Bronchial epithelial cell (primary cell): ENCODE measurements around the gene PLPP4. TPM values are rescaled to one million over a fixed set of nuclear protein-coding genes. Genes with fewer than 3 reads are reported as not detected.

ENCODE experiments used
- DNase-seq: peaks from one replicate; pipeline ENCODE4 v3.0.0-alpha.2; 2010; ENCODE audit warnings: low read depth
- FAIRE-seq: peaks from 2 replicates; lab custom pipeline; 2011; peaks lifted over from hg19 to GRCh38; lab: Jason Lieb, UNC
- H3K27me3 ChIP-seq: 2 replicates; pipeline ENCODE4 v1.5.1; 2011; ENCODE audit warnings: low read length; ENCODE audit not compliant: control insufficient read depth, insufficient read depth
- H3K36me3 ChIP-seq: 2 replicates; pipeline ENCODE4 v1.5.1; 2011; ENCODE audit warnings: low read length; ENCODE audit not compliant: control insufficient read depth, insufficient read depth
- H3K4me3 ChIP-seq: 2 replicates; pipeline ENCODE4 v1.5.1; 2011; ENCODE audit warnings: mild to moderate bottlenecking, low read depth, low read length, control low read depth
- total RNA-seq: library from RNA; depleted of rRNA; stranded (reverse); fragments of >200 nt; gene quantifications from 2 replicates; pipeline ENCODE4 v1.2.1, GENCODE V29; 2014
- TF ChIP-seq, protein P1 (sequence below): IDR thresholded peaks from 2 replicates; pipeline ENCODE4 v1.5.1; 2011; ENCODE audit warnings: mild to moderate bottlenecking, moderate library complexity, low read length, control low read depth, inconsistent platforms; ENCODE audit not compliant: insufficient read depth, severe bottlenecking

PLPP4 gene
- total RNA-seq, 1 donor from 2014 or later: 0.26 TPM

GRCh38 chr10:120475844-120476791, 19.1 kb downstream of the PLPP4 start:
- H3K4me3 ChIP-seq: no peak overlapping the region
- TF ChIP-seq, protein P1, sequence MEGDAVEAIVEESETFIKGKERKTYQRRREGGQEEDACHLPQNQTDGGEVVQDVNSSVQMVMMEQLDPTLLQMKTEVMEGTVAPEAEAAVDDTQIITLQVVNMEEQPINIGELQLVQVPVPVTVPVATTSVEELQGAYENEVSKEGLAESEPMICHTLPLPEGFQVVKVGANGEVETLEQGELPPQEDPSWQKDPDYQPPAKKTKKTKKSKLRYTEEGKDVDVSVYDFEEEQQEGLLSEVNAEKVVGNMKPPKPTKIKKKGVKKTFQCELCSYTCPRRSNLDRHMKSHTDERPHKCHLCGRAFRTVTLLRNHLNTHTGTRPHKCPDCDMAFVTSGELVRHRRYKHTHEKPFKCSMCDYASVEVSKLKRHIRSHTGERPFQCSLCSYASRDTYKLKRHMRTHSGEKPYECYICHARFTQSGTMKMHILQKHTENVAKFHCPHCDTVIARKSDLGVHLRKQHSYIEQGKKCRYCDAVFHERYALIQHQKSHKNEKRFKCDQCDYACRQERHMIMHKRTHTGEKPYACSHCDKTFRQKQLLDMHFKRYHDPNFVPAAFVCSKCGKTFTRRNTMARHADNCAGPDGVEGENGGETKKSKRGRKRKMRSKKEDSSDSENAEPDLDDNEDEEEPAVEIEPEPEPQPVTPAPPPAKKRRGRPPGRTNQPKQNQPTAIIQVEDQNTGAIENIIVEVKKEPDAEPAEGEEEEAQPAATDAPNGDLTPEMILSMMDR: no peak
- no peaks in the 10 kb centered on the region for H3K36me3 ChIP-seq
- FAIRE-seq (no peak), DNase-seq (no peak)
- no peaks in the 10 kb centered on the region for H3K27me3 ChIP-seq

DNA sequence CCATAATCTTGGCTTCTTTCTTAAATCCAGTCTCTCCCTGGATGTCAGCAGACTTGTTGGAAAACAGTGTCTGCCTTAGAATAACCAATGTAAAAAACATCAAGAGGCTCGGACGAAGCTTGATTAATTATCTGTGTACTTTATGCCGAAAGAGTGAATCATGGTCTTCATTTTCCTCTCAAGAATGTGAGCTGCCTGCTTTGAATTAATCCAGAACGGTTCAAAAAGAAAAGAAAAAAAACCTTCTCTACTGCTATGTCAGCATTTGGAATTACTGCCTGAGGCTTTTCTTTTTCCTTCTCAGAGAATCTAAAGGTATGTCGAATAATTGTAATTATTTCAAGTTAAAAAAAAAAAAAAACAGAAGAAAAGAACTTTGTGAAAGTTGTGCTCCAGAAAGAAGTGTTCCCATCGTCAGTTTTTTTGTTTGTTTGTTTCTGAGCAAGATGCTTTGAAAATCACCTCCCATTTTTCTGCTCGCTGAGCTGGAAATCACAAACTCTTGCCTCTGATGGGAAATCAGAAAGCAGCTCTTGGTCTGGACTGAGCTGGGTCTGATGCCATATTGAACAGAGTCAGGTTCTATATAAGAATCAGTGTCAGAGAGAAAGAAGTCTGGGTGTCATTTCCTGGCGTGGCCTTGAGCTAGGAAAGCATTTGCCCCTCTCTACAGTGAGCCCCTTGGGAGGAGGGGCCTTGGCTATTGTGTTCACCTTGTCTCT, 20.2 kb downstream of the PLPP4 start:
- FAIRE-seq: no peak
- H3K36me3 ChIP-seq: no peaks in the 10 kb centered on the region

DNA sequence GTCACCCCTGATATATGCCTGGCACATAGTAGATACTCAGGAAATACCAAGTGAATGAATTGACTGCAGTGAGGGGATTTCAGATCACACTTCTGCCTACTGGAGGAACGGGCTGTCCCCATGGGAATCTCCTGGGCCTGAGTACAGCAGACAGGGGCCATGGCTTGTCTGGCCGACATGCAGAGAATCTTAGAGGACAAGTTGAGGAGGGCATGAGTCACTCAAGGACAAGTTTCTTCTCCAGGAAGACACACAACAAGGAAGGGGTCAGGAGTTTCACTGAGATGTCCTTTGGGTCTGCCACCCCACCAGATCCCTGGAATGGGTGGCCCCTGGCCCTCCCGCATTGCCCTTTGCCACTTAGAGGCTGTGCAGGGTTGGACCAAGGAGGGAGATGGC, 20.7 kb downstream of the PLPP4 start:
- Histone ChIP-seq H3K36me3 (no peaks in the 10 kb centered on the region), H3K4me3 (no peak overlapping the region), H3K27me3 (no peaks in the 10 kb centered on the region)
- TF ChIP-seq, protein P1: no peak
- FAIRE-seq (no peak), DNase-seq (no peak)

More for the DNA sequence above, 20.2 kb downstream of the PLPP4 start:
- no peak overlapping the region for H3K4me3 ChIP-seq
- DNase-seq: peak; percentile 7
- H3K27me3 ChIP-seq: no peaks in the 10 kb centered on the region
- TF ChIP-seq, protein P1: no peak

GRCh38 chr10:120478386-120478785, 21.4 kb downstream of the PLPP4 start:
- no peak overlapping the region for H3K4me3 ChIP-seq
- no peak for DNase-seq
- H3K27me3 ChIP-seq: no peaks in the 10 kb centered on the region
- FAIRE-seq: no peak
- TF ChIP-seq, protein P1: no peak
- no peaks in the 10 kb centered on the region for H3K36me3 ChIP-seq

GRCh38 chr10:120479506-120479905, 22.5 kb downstream of the PLPP4 start:
- TF ChIP-seq, protein P1: no peak
- no peaks in the 10 kb centered on the region for H3K27me3 ChIP-seq
- no peak for FAIRE-seq
- H3K4me3 ChIP-seq: no peak overlapping the region
- no peaks in the 10 kb centered on the region for H3K36me3 ChIP-seq
- no peak for DNase-seq
